GM23338 (cell line): ENCODE data around the gene CHST15. TPM values are rescaled to one million over a fixed set of nuclear protein-coding genes. Genes with fewer than 3 reads are reported as not detected.

ENCODE experiments used
- ATAC-seq: fragments of 200-7000 bp; cut with Tn5 transposase; 3 replicates; pipeline ENCODE4 v1.9.1; 2020
- DNase-seq: peaks from one replicate; pipeline ENCODE4 v3.0.0-alpha.2; 2015; ENCODE audit warnings: low spot score
- H2AFZ ChIP-seq: fragments of 200-600 bp; sonication (generic); 2 replicates; pipeline ENCODE4 v1.8.0; 2016; ENCODE audit warnings: antibody characterized with exemption, mild to moderate bottlenecking, moderate library complexity
- H3F3A ChIP-seq: fragments of 200-600 bp; sonication (generic); replicated peaks from 2 replicates; pipeline ENCODE4 v1.8.0; 2017; ENCODE audit warnings: antibody characterized with exemption, mixed run types, low read depth
- H3K27ac ChIP-seq: fragments of 200-600 bp; sonication (generic); 2 replicates; pipeline ENCODE4 v1.6.1; 2016; ENCODE audit warnings: low read depth
- H3K27me3 ChIP-seq: fragments of 200-600 bp; sonication (generic); 2 replicates; pipeline ENCODE4 v1.8.0; 2016; ENCODE audit warnings: mild to moderate bottlenecking, mixed run types, moderate library complexity; ENCODE audit not compliant: insufficient read depth
- H3K36me3 ChIP-seq: fragments of 200-600 bp; sonication (generic); 2 replicates; pipeline ENCODE4 v1.8.0; 2016; ENCODE audit warnings: mild to moderate bottlenecking; ENCODE audit not compliant: insufficient read depth
- H3K4me1 ChIP-seq: fragments of 200-600 bp; sonication (generic); 2 replicates; pipeline ENCODE4 v1.8.0; 2016; ENCODE audit warnings: mild to moderate bottlenecking, moderate library complexity; ENCODE audit not compliant: insufficient read depth
- H3K4me2 ChIP-seq: fragments of 200-600 bp; sonication (generic); 2 replicates; pipeline ENCODE4 v1.7.1; 2017; ENCODE audit warnings: mixed run types
- H3K4me3 ChIP-seq: fragments of 200-600 bp; sonication (generic); 2 replicates; pipeline ENCODE4 v1.6.1; 2016; ENCODE audit warnings: mixed run types
- H3K79me2 ChIP-seq: fragments of 200-600 bp; sonication (generic); replicated peaks from 2 replicates; pipeline ENCODE4 v1.8.0; 2017; ENCODE audit warnings: mild to moderate bottlenecking; ENCODE audit not compliant: insufficient read depth
- H3K9me2 ChIP-seq: fragments of 200-600 bp; sonication (generic); 2 replicates; pipeline ENCODE4 v1.8.0; 2017; ENCODE audit not compliant: insufficient read depth
- H4K20me1 ChIP-seq: fragments of 200-600 bp; sonication (generic); replicated peaks from 2 replicates; pipeline ENCODE4 v1.8.0; 2017; ENCODE audit warnings: mild to moderate bottlenecking; ENCODE audit not compliant: insufficient read depth
- H3K27ac Mint-ChIP-seq: 2 replicates; pipeline ENCODE4 v1.8.0; 2020; ENCODE audit warnings: inconsistent platforms, mild to moderate bottlenecking, moderate library complexity, mixed read lengths
- H3K27me3 Mint-ChIP-seq: 3 replicates; pipeline ENCODE4 v1.8.0; 2022; ENCODE audit warnings: low read depth, mild to moderate bottlenecking, moderate library complexity, mixed read lengths, inconsistent platforms; ENCODE audit not compliant: insufficient read depth, poor library complexity
- H3K36me3 Mint-ChIP-seq: 3 replicates; pipeline ENCODE4 v1.8.0; 2021; ENCODE audit warnings: low read depth, mild to moderate bottlenecking, inconsistent platforms, moderate library complexity, mixed read lengths
- H3K4me1 Mint-ChIP-seq: 3 replicates; pipeline ENCODE4 v1.8.0; 2020; ENCODE audit warnings: mild to moderate bottlenecking, inconsistent platforms, mixed read lengths
- H3K4me3 Mint-ChIP-seq: 3 replicates; pipeline ENCODE4 v1.8.0; 2021; ENCODE audit warnings: moderate library complexity, mild to moderate bottlenecking, inconsistent platforms, mixed read lengths
- H3K9me3 Mint-ChIP-seq: 3 replicates; pipeline ENCODE4 v1.8.0; 2020; ENCODE audit warnings: moderate library complexity, mild to moderate bottlenecking, inconsistent platforms, mixed read lengths
- CREB1 ChIP-seq: fragments of 250-450 bp; sonication (Bioruptor Pico); IDR thresholded peaks from 2 replicates; pipeline ENCODE4 v1.5.0; 2020; ENCODE audit warnings: low read depth, mild to moderate bottlenecking, moderate library complexity
- NANOG ChIP-seq: IDR thresholded peaks from 2 replicates; pipeline ENCODE4 v1.6.1; 2016; ENCODE audit warnings: antibody characterized with exemption, borderline replicate concordance
- REST ChIP-seq: IDR thresholded peaks from one replicate; pipeline ENCODE4 v1.6.1; 2018; ENCODE audit warnings: antibody characterized with exemption; ENCODE audit not compliant: unreplicated experiment
- STAT1 ChIP-seq: IDR thresholded peaks from one replicate; pipeline ENCODE4 v1.6.1; 2016; ENCODE audit warnings: antibody characterized with exemption; ENCODE audit not compliant: unreplicated experiment
- ZNF114 ChIP-seq: fragments of 250-450 bp; sonication (Bioruptor Pico); IDR thresholded peaks from 2 replicates; pipeline ENCODE4 v1.5.0; 2020; ENCODE audit warnings: mild to moderate bottlenecking, moderate library complexity
- ZNF331 ChIP-seq: fragments of 250-450 bp; sonication (Bioruptor Pico); IDR thresholded peaks from 2 replicates; pipeline ENCODE4 v1.5.0; 2020; ENCODE audit warnings: low read depth, mild to moderate bottlenecking, moderate library complexity
- ZNF462 ChIP-seq: fragments of 250-450 bp; sonication (Bioruptor Pico); IDR thresholded peaks from 2 replicates; pipeline ENCODE4 v1.5.0; 2020; ENCODE audit warnings: mild to moderate bottlenecking, moderate library complexity
- polyA plus RNA-seq: library from polyadenylated mRNA; unstranded; fragments of >200 nt; fragmentation: Nextera tagmentation; extraction: Ambion mirVana; gene quantifications from 2 replicates; pipeline ENCODE4 v1.2.1, GENCODE V29; 2016
- total RNA-seq: library from RNA; depleted of rRNA; stranded (reverse); fragments of >200 nt; shearing (Covaris generic); gene quantifications from 2 replicates; pipeline ENCODE4 v1.2.3, GENCODE V29; 2014

CHST15 gene
- total and polyA plus RNA-seq, 2 experiments from 2014 or later: 2.6 to 11.2 TPM

GRCh38 chr10:124070666-124071065 is 22.7 kb downstream of the CHST15 start:
- Histone ChIP-seq H3K36me3 (no peaks in the 10 kb centered on the region), H2AFZ (no peak overlapping the region), H3K27me3 (no peaks in the 10 kb centered on the region), H3F3A (peaks cover 5% of the 10 kb centered on the region), H3K4me1 (peaks cover 35% of the 10 kb centered on the region), H3K4me3 (no peak overlapping the region), H3K27ac (no peak overlapping the region), H4K20me1 (no peaks in the 10 kb centered on the region), H3K79me2 (0 out of 2 replicates have a peak, but pooled peaks cover 3% of the 10 kb centered on the region), H3K4me2 (no peak overlapping the region), H3K9me2 (no peaks in the 10 kb centered on the region)
- ATAC-seq (no peak), DNase-seq (no peak)
- Mint-ChIP-seq H3K4me1 (peaks cover 67% of the 10 kb centered on the region), H3K36me3 (no peaks in the 10 kb centered on the region), H3K4me3 (no peak overlapping the region), H3K27ac (0 out of 2 replicates have a peak overlapping the region, but pooled peaks have one; percentile 31), H3K27me3 (peaks cover 10% of the 10 kb centered on the region), H3K9me3 (no peaks in the 10 kb centered on the region)
- TF ChIP-seq STAT1 (no peak), CREB1 (CRISPR knock-in tag) (no peak), ZNF331 (no peak), REST (no peak), ZNF114 (no peak), ZNF462 (CRISPR knock-in tag) (no peak), NANOG (no peak)
